GM19025 (cell line): Measurements from ENCODE around the gene SENP6.

Experiments
- ATAC-seq: cut with Tn5 transposase; IDR thresholded peaks from one replicate; pipeline ENCODE4 v1.9.1; 2021; ENCODE audit warnings: mild to moderate bottlenecking, low read depth, moderate library complexity; ENCODE audit not compliant: unreplicated experiment

SENP6 gene

DNA sequence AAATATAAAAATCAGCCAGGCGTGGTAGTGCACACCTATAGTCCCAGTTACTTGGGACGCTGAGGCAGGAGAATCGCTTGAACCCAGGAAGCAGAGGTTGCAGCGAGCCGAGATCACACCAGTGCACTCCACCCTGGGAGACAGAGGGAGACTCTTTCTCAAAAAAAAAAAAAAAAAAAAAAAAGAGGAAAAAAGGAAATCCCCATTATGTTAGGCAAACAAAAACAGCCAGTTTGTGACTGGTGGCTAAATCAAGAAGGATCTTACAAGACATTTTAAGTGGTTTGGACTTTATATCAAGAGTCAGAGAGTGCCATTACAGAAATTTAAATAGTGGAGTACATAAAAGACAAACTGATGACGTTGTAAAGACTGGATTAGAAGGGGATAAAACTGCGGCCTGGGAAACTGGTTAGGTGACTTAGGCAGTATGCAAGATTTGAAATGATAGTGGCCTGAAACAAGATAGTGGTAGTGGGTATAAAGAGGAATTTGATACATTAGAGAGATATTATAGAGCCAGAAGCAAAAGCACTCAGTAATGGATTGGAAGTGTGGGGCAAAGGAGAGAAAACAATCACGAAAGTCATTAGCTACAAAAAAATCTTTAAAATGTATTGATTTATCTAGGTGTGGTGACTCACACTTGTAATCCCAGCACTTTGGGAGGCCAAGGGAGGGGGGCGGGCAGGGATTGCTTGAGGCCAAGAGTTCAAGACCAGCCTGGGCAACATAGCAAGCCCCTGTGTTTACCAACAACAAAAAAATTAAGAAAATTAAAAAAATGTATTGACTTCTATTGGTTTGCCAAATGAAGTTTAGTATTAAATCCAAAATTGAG lies 145.7 kb downstream of the SENP6 start:
- no peak for ATAC-seq

DNA sequence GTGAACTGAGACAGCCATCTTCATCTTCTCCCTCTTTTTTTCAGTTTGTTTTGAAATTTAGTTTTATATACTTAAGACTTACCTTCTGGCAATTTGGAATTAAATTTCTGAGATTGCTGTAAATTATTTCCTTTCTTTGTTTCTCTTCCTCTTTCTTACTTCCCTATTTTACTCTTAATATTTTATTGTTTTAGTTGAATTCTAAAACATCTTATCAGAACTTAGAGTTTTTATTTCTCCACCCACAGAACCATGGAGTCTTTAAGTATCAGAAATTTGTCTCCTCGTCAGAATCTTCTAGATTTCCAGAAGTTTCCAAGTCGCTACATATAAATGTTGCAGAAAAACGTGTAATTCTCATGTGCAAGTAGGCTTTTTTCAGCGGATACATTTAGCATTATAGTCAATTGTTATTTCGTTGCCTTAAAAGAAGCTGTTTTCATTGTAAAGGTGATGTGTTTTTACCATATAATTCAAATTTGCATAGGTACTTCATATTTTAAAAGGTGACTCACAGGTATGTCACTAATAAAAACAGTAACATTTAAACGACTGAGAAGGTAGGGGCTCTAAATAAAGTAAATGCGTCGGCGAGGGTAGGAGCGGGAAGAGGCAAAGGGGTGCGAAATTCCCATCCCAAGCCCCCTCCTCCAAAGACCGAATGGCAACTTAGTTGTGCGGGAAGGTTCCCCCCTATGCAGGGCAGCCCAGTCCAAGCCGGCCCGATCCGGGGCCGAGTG lies 146.5 kb downstream of the SENP6 start:
- no peak for ATAC-seq

DNA sequence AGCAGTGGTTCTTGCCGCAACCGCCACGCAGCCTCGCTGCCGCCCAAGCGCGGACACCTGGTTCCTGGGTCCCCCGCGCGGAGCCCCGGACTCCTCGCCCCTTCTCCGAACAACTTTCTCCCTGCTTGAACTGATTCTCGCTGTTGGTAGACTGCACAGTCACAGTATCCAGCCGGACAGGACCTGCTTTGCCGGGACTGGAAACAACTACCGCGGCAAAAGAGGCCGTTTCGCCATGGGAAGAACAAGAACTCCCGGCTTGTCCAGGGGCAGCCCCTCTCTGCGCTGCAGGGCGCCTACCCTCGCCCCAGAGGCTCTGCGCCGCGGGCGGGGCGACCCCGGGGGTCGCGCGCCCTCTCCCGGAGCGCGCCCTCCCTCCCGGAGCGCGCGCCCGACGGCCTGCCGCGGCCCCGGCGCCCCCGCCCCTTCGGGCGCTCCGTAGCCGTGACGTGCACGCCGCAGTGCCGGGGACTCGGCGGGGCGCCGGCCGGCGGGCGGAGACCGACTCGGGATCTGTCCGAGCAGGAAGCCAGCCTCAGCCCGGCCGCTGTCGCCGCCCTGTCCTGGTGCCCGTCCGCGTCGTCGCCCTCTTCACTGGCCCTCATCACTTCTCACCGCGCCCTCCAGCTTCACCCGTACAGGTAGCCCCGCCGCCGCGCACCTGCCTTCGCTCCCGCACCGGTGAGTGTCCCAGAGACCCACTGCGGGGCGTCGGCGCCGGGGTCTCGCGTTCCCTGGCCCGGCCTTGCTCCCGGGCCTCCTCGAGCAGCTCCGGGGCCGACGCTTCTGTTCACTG lies 147.3 kb downstream of the SENP6 start, which contains the start of gene MYO6:
TSS of gene MYO6 (plus strand) at position 497 of the 796 bp plus-strand sequence. CDS start 68,309 bp downstream, outside the sequence.
- peak; percentile 82 for ATAC-seq

DNA sequence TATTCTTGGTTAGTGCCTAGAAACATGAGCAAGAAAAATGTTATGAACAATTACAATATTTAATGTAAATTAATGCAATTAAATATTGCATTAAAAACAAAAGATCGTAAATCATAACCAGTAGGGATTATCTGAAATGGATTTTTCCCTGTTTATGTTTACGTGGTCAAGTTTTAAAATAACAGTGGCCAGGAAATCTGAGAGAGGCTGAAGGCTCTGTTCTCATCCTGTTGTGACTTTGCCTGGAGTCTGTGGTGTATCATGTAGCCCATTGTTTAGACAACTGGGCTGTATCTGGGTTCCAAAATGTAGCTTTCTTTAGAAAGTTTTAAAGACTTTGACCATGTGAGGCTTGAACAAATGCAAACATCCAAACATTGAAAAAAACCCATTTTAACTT lies 149.8 kb downstream of the SENP6 start:
- no peak for ATAC-seq

DNA sequence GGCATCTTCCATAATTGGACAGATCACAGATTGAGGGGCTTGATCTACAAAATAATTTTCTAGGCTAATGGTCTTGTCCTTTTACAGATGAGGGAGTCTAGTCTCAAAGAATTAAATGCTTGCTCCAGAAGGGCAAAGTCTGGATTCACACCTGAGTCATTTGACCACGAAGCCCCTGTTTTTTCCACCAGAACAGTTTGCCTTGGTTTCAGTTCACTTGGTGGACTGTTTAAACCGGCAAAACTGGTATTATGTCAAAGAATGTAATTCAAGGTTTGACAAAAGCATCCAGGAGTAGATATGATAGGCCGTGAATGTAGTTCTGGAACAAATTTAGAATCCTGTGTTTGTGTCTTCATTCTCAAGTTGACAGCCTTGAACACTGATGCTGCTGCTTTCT lies 150.7 kb downstream of the SENP6 start:
- no peak for ATAC-seq

DNA sequence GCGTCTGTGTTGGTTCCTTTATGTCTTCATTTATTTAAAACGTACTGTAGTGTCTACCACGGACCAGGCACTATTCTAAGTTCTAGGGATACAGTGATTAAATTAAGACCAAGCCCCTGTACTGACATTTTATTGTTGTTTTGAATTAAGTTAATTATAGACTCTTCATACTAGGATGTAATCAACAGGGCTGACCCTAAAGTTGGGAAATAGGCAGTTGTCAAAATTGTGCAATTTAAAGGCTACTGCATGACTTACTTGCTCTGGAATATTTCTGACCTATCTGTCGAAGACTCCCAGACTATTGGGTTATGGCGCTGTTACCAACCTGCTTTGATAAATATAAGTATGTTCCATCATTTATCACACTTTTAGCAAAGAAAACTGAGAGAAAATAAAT lies 154.0 kb downstream of the SENP6 start:
- ATAC-seq: no peak

DNA sequence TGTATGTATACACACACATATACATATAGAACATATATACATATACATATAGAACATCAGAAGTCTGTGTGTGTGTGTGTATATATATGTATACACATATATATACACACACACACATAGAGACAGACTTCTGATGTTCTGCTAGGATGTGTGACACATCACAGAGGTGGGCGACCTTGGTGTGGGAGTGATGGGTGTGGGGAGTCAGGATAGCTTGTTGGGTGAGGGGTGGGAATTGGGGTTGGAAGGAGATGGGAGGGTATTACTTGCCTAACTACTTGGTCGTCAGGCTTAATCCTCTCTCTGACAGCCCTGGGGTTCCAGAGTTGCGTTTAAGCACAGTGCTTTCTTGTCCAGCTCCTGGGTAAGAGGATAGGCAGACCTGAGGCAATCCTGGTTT lies 155.6 kb downstream of the SENP6 start:
- no peak for ATAC-seq

DNA sequence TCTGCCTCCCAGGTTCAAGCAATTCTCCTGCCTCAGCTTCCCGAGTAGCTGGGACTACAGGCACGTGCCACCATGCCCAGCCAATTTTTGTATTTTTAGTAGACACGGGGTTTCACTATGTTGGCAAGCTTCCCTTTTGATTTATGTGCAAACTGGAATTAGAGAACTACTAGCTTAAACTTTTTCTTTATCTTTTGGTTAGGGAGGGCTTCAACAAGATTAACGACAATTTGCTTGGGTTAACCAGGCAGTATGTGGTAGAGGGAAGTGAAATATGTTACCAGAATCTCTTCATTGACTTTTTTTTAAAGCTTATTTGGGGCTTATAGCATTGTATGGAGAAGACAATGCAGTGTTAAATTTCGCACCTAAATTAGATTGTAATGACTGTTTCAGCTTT lies 156.4 kb downstream of the SENP6 start:
- no peak for ATAC-seq

DNA sequence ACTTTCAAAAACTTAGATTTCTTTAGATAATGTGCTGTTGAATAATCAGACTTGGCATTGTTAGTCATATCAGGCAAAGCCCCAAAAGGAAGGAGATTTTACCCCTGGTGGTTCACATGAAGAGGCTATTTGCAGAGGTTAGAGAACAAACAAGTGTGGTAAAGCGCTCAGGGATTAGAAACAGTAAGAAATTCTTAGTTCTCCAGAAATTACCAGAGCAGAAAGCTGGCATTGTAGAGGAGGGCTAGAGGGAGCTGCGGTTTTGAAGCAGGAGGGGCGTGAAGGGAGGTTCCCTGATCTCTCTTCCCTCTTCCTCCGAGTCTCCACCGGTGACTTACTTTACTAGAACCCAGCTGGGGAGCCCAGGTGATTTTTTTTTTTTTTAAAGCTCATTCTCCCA lies 157.5 kb downstream of the SENP6 start:
- no peak for ATAC-seq

DNA sequence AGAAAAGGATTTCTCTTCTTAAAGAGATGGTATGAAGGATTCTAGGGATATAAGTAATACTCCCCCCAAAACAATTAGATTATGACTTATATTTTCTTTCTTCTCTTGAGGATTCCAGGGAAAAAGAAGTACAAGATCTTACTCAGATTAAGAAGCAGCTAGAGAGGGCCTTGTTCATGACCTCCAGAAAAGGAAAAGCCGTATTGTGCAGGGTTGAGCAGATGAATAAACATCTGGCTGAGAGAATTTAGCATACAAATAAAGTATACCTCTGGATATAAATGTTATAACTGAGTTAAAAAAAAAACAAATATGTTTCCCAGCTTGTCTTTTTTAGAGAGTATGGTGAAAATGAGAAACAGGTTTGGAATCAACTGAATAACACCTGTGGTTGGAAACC lies 158.6 kb downstream of the SENP6 start:
- ATAC-seq: no peak

DNA sequence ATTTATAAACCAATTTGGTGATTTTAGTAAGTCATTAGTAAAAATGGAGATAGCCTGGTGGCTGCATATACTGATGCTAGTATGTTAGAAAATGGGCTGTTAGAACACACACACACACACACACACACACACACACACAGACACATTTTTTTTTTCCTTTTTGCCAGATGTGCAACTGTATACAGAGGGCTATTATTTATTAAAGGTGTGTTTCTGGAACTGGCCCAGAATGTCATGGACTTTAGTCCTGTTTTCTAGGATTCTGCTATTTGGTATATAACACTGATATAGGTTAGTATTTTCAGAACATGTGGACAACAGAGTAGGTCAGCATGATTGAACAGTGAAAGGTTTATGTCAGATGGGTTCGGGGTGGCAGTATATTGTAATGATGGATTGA lies 159.8 kb downstream of the SENP6 start:
- no peak for ATAC-seq

DNA sequence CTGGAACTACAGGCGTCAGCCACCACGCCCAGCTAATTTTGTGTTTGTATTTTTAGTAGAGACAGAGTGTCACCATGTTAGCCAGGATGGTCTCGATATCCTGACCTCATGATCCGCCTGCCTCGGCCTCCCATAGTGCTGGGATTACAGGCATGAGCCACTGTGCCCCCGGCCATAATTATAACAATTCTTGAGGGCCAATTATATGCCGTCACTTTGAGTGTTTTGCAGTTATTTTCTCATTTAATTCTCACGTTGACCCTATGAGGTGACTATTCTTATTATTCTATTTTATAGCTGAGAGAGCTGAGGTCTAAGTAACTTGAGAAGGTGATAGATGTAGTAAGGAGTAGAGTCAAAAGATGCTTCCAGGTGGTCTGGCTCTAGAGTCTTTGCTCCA lies 160.4 kb downstream of the SENP6 start:
- no peak for ATAC-seq

DNA sequence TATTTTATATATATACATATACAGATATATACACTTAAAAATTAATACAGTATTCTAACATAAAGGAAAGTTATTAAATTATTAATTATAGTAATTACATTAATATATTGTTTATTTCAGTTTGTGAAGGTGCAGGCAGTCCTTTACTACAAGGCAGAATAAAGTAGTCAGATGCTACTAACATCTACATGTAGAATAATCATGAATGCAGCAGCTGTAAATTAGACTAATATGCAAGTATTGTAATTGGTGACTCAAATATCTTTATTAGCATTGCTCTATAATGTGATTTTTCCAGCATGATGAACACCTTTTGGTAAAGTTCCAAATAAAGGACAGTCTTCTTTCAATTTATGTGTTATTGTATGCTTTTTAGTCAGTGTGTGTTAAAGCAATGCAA lies 164.7 kb downstream of the SENP6 start:
- ATAC-seq: no peak
